Measurements from ENCODE around the gene DSCAML1. TPM values are rescaled to one million over a fixed set of nuclear protein-coding genes. Genes with fewer than 3 reads are reported as not detected.

The DSCAML1 gene
- total and polyA plus RNA-seq, 12 donors, result 0.16 to 1.5 (median 0.57) TPM

GRCh38 chr11:117716521-117717440 is 80.2 kb downstream of the DSCAML1 start:
- H3K27me3 ChIP-seq, result no peaks in the 10 kb centered on the region
- no peak overlapping the region for H3K27ac ChIP-seq
- ATAC-seq (no peak), DNase-seq (no peak)
- no peak overlapping the region for H3K4me3 ChIP-seq
- TF ChIP-seq CTCF (IDR thresholded peaks at IDR 0.05), result no peak
- H3K4me1 ChIP-seq, result peaks cover 0 to 7% (median 0%) of the 10 kb centered on the region in 9 donors
- H3K36me3 ChIP-seq, result no peaks in the 10 kb centered on the region
- WGBS, 2 donors, result 91 to 96% methylated on average over 20 of the region's 20 CpGs
- no peaks in the 10 kb centered on the region for H3K9me3 ChIP-seq
- intact Hi-C loops (cut with DNase I), result no loop called here

GRCh38 chr11:117715801-117716200 is 81.2 kb downstream of the DSCAML1 start:
- Histone ChIP-seq H3K27me3 (no peaks in the 10 kb centered on the region), H3K36me3 (no peaks in the 10 kb centered on the region), H3K27ac (no peak overlapping the region), H3K4me3 (no peak overlapping the region), H3K9me3 (no peaks in the 10 kb centered on the region), H3K4me1 (peaks cover 0 to 7% (median 0%) of the 10 kb centered on the region in 9 donors)
- no peak for TF ChIP-seq CTCF (IDR thresholded peaks at IDR 0.05)
- DNase-seq, result no peak
- ATAC-seq, result no peak
- intact Hi-C loops (cut with DNase I), result no loop called here
- WGBS, 2 donors, result 55 to 60% methylated on average over 8 of the region's 8 CpGs

DNA sequence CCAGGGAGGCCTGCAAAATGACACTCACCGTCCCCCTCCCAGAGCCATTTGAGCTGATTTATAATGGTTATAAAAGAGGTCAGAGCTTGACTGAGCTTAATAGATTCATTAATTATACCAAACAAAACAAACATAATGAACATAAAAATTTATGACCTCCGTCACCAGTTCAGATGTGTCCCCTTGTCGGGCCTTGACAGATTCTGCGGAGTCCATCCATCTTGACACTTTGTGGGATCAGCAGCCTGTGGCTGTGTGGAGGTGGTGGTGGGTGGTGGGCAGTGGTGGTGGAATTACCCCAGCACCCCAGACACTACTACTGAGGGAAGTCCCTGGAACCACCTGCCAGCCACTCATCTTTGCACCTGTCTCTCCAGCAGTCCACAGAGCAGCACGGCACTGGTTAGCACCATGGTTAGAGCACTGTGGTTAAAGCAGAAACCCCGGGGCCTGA is 83.5 kb downstream of the DSCAML1 start:
- no peak overlapping the region for H3K27ac ChIP-seq
- intact Hi-C loops (cut with DNase I), result no loop called here

GRCh38 chr11:117712530-117712929 is 84.5 kb downstream of the DSCAML1 start:
- Histone ChIP-seq H3K36me3 (no peaks in the 10 kb centered on the region), H3K27ac (no peak overlapping the region), H3K9me3 (peaks cover 0 to 8% (median 0%) of the 10 kb centered on the region in 11 donors), H3K4me3 (no peak overlapping the region), H3K27me3 (no peaks in the 10 kb centered on the region), H3K4me1 (no peaks in the 10 kb centered on the region)
- intact Hi-C loops (cut with DNase I), result no loop called here
- ATAC-seq, result no peak
- no peak for DNase-seq
- WGBS, 2 donors, result 96 to 97% methylated on average over 13 of the region's 13 CpGs
- TF ChIP-seq CTCF (IDR thresholded peaks at IDR 0.05), result no peak

More for the DNA sequence above, 83.5 kb downstream of the DSCAML1 start:
- WGBS, 2 donors, result 95 to 99% methylated on average over 6 of the region's 6 CpGs
- Histone ChIP-seq H3K27me3 (no peaks in the 10 kb centered on the region), H3K4me3 (no peak overlapping the region), H3K9me3 (peaks cover 0 to 8% (median 0%) of the 10 kb centered on the region in 11 donors), H3K36me3 (no peaks in the 10 kb centered on the region), H3K4me1 (peaks cover 0 to 7% (median 0%) of the 10 kb centered on the region in 9 donors)
- DNase-seq, result no peak
- no peak for TF ChIP-seq CTCF (IDR thresholded peaks at IDR 0.05)
- no peak for ATAC-seq

All from heart right ventricle (tissue), 16 donors.